GM18870 (cell line): ENCODE results near the gene GAPDH.
"Not testable (repeated sequence)": the region's sequence is repeated elsewhere in the genome, so short reads cannot be mapped to it uniquely, and the experiment has no call there.

Source experiments
- ATAC-seq: cut with Tn5 transposase; IDR thresholded peaks from one replicate; pipeline ENCODE4 v1.9.1; 2021; ENCODE audit warnings: moderate library complexity; ENCODE audit not compliant: unreplicated experiment

Gene GAPDH

DNA sequence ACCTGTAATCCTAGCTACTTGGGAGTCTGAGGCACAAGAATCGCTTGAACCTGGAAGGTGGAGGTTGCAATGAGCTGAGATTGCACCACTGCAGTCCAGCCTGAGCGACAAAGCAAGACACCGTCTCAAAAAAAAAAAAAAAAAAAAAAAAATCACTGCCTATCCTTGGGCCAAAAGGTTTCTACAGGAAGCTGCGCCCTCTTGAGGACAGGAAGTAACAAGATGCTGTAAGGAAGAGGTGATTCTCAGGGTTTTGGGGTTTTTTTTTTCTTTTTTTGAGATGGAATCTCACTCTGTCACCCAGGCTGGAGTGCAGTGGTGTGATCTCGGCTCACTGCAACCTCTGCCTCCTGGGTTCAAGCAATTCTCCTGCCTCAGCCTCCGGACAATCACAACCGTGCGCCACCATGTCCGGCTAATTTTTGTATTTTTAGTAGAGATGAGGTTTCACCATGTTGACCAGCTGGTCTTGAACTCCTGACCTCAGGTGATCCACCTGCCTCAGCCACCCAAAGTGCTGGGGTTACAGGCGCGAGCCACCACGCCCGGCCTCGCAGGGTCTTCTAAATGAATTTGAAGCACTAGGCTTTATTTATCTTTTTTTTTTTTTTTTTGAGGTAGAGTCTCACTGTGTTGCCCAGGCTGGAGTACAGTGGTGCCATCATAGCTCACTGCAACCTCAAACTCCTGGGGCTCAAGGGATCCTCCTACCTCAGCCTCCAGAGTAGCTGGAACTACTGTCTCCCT is 23.9 kb downstream of the GAPDH start:
- ATAC-seq = not testable (repeated sequence)

DNA sequence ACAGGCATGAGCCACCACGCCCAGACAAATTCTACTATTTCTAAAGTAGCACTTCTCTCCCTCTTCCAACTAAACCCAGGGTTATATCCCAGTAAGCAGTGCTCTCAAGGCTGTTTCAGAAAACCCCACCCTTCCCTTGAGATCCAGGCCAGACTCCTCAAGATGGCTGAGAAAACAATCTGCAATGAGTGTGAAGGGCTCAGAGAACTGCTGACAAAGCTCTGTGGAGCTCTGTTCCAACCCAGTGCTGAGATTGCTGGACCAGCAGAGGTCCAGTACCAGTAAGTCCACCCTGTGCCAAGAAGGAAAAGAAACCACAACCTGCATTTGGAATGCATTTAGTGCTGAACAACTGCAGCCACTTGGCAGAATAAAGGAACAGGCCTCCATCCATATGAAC is 25.2 kb downstream of the GAPDH start:
- ATAC-seq = no peak

DNA sequence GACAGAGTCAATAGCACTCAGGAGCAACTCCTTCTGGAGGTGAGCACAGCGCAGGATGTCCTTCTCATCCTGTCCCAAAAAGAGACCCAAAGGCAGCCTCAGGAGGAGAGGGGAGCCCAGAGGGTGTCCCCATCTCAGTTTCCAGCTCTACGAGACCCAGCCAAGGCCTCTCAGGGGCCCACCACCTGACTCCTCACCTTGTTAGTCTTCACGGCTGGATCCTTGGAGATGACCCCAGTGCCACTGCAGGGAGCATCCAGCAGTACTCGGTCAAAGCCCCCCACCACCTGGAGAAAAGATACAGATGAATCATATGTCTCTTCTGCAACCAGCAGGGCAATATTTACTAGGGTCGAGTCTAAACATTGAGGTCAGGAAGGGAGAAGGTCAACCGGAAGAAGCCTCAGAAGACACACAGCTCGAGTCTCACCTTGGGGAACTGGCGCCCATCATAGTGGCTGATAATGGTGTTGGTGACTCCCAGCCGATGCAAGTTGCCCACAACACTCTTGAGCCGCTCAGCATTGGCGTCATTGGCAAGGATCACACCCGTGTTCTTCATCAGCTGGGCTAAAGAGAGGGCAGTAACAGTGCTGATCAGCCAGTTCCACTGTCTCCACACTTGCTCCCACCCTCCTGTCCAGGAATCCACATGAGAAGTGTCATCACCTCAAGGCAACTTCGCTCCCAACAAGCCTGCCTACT is 26.3 kb downstream of the GAPDH start:
- no peak for ATAC-seq

DNA sequence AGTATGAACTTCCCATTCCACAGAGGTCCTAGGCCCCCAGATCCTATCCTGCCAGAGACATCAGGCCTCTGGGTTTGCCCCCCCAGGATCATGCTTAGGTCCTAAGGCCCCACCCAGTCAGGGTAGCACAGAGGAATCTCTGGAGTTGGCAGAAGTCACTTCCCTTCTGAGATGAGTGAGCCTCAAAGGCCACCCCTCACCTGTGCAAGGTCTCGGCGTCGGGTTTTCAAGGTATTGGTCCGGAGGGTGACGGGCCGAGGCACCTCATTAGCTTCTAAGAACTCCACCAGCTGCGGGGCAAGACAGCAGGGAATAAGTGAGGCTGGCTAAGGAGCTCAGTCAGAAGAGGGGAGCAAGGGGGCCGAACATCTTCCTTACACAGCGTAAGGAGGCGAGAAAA is 28.6 kb downstream of the GAPDH start:
- no peak for ATAC-seq

DNA sequence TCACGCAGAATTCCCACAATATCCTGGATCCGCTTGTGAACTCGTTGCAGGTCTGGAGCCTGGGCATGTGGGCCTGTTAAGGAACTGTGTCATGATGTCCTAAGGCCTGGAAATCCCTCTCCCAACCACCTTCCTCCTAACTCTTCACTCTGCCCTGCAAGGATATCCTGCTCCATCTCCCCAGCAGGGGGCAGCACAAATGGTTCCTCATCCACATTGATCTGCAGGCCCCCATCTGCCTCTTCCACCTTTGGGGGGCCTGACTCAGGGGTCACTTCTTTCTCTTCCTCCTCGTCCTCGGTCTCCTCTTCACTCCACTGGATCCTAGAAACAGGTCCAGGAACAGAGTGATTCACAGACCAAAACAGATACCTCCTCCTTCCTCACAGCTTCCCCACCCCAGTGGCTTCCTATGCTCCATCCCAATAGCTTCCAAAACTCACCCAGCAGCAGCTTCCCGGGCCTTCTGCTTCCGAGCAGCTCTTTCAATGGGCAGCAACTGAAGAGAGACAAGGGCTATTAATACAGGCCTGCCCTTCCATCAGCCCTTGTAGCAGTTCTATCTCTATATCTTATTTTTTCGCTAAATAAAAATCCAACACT is 29.2 kb downstream of the GAPDH start:
- no peak for ATAC-seq

DNA sequence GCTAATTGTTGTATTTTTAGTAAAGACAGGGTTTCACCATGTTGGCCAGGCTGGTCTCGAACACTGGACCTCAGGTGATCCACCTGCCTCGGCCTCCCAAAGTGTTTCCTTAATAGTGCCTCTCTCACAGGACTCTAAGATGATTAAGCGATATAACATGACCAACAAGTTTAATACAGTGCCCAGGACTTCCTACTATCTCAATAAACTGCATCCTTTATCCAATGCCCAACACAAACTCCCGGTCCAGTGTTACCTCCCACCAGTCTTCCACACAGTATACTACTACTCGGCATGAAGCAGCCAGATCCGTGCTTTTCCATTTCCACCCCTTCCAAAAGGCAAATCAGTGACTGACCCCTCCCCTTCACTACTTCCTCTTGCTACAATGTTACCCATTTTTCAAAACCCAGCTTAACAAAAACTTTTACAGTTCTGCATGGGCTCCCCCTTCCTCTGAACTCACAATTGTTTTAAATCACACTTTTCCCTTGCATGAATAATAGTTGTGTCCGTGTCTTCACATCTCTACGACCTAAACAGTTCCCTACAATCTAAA is 32.9 kb downstream of the GAPDH start:
- no peak for ATAC-seq

DNA sequence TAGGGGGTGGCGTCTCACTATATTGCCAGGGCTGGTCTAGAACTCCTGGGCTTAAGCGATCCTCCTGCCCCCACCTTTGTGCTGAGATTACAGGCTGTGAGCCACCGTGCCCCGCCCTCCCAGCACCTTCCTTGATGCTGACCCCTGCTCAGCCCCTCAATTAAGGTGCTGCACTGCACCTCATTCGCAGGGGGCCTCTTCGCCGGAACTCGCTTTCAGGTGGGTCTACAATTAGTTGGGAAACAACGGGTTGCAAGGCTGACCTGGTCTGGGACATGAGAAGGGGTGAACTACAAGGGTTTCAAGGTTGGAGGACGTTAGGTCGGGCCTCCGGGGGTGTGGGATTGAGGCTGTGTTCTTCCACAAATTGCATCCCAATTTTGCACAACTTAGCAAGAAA is 35.0 kb downstream of the GAPDH start:
- ATAC-seq = no peak

DNA sequence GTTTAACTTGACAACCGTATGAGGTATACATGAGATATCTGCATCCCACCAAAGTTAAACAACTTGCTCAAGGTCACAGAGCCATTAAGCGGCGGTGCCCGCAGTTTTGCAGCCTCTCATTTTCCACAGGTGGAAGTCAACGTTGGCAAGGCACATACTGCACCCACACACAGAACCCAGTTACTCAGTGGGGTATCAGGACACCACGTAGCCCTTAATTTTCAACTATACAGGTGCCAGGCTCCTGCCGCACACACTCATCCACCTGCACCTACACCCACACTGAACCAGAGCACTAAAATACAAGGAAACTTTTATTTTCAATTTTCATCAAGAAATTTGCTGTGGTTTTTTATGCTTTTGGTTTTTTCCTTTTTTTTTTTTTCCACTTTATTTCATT is 35.5 kb downstream of the GAPDH start:
- ATAC-seq = no peak

DNA sequence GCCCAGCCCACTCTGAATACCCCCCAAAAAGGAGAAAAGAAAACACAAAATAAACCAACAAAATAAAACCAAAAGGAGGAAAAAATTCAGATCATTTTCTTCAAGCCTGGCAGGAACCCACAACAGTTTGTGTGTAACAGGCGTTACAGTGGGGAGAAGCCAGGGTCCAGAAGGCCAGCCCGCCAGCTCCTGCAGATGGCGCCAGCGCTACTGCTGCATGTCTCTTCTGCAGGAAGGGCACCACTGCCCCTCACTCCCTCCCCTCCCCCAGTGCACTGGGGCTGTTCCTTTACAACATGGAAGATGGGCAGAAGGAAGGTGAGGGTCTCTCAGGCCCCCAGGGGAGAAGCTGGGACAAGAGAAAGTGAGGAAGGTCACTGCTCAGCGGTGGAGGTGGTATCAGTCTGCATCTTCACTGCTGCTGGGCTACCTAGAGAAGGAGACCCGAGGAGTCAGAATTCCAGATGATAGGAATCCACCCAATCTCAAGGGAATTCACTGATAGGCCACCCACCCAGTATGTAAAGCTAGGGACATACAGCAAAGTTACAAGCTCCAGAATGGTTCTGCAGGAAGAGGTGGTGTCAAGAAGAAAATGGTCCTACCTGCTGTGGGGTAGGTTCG is 36.1 kb downstream of the GAPDH start:
- ATAC-seq = no peak

DNA sequence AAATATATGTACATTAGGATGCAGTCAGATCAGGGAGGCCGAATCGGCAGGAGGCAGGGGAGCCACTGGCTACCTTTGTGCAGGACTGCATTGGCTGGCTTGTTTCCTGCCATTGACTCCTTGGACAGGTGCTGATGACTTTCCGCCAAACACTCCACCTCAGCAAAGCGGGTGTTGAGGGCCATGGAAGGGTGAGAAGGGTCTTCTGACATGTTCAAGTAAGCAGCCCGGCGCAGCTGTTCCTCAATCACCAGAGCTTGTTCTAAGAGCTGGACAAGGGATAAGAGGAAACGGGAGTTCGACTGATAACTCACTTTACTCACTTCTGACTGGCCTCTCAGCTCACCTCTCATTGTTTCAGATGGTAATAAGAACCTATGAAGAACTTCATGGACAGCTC is 38.7 kb downstream of the GAPDH start:
- ATAC-seq = no peak

DNA sequence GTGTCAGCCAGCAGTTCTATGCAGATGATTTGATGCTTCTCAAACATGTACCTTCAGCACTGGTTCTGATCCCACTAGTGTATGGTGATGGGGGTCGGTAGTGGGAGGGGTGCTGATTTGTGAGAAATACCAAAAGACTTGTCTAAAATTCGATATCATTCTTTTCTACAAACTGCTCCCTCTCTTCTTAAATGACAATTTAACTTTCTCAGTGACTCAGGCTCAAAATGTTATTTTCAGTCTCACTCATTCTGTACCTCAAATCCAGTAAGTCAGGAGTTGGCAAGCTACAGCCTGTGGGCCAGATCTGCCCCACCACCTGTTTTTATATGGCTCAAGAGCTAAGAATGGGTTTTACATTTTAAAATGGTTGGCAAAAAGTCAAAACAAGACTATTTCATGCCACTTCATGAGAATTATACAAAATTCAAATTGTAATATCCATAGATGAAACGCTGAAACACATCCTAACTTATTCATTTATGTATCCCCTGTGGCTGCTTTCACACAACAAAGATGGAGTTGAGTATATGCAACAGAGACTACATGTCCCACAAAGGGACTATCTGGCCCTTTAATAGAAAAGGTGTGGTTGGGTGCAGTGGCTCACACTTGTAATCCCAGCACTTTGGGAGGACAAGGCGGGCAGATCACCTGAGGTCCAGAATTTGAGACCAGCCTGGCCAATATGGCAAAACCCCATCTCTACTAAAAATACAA is 40.4 kb downstream of the GAPDH start:
- ATAC-seq = no peak

DNA sequence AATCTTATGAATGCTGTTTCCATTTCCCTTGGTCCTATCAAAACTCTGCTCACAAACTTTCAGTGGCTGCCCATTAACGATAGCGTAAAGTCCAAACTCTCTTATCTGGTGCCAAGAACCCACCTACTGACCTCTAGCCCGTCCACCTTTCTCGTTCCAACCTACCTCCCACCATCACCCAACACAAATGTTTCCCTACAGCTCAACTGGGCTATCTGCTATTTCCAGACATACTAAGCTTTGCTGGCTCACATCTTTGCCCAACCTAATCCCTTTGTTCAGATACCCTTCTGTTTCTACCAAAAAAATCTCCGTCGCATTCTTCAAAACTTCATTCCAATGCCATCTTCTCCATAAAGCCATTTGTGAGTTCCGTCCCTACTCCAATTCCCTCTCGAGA is 41.3 kb downstream of the GAPDH start:
- ATAC-seq = no peak

DNA sequence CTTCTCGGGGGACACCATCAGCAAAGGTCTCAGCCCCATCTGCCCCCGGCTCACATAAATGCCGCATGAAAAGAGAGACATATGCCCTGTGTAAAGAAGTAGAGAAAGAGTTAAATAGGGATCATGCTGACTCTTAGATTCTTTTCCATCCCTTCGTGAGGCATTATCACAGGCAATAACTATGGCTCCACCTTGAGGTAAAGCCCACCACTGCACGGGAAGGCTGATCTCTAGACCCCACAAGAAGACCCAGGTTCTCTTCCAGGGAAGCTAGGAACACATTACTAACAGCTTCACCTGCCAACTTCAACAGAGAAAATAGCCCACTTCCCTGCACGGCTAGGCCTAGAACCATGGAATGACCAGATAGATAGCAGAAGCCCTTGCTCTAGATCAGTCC is 47.9 kb downstream of the GAPDH start:
- ATAC-seq = no peak

DNA sequence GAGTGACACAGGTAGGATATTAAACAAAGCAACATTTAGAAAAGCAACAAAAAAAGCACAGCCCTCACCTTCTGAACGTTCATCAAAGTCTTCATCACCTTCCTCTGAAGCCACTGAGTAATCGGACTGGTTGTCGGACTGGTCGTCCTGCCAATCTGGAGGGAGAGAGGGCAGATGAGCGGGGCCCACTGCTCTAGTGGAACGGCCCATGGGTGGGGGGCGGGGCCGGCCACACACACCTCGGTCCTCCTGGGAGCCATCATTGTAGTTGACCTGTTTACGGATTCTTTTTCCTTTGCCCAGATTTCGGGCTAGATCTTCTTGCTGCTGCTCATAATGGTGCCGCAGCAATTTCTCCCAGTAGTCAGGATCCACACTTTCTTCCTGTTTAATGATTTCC is 48.6 kb downstream of the GAPDH start:
- no peak for ATAC-seq

DNA sequence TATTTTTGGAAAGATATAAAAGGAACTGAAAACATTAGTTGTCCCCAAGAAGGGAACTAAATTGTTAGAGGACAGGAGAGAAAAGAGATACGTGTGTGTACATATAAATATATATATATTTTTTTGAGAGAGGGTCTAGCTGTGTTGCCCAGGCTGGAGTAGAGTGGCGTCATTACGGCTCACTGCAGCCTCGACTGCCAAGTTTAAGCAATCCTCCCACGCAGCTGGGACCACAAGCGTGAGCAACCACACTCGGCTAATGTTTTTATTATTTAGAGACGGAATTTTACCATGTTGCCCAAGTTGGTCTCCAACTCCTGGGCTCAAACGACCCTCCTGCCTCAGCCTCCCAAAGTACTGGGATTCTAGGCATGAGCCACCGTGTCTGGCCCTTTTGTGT is 50.0 kb downstream of the GAPDH start:
- no peak for ATAC-seq

DNA sequence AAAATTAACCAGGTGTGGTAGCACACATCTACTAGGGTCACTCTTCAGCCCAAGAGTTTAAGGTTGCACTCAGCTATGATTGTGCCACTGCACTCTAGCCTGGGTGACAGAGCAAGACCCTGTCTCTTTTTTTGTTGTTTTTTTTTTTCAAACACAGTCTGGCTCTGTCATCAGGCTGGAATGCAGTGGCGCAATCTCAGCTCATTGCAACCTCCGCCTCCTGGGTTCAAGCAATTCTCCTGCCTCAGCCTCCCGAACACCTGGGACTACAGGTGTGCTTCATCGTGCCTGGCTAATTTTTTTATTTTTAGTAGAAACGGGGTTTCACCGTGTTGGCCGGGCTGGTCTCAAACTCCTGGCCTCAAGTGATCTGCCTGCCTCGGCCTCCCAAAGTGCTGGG is 52.3 kb downstream of the GAPDH start:
- not testable (repeated sequence) for ATAC-seq
